Astrocyte (in vitro differentiated cells and primary cell): Measurements from ENCODE around the gene GSE1. TPM values are rescaled to one million over a fixed set of nuclear protein-coding genes. Genes with fewer than 3 reads are reported as not detected.

Experiments used
- DNase-seq: peaks from one replicate; pipeline ENCODE4 v3.0.0-alpha.2; 2010; ENCODE audit warnings: low read depth
- FAIRE-seq: peaks from 2 replicates; lab custom pipeline; 2011; peaks lifted over from hg19 to GRCh38; lab: Jason Lieb, UNC
- H2AFZ ChIP-seq: 2 replicates; pipeline ENCODE4 v1.6.0; 2012; ENCODE audit warnings: low read depth, low read length, inconsistent platforms
- H3K27ac ChIP-seq: 2 replicates; pipeline ENCODE4 v1.5.1; 2011; ENCODE audit warnings: low read depth, low read length, inconsistent platforms
- H3K27me3 ChIP-seq: 2 replicates; pipeline ENCODE4 v1.6.0; 2011; ENCODE audit warnings: low read length, inconsistent platforms; ENCODE audit not compliant: insufficient read depth
- H3K36me3 ChIP-seq: 2 replicates; pipeline ENCODE4 v1.5.1; 2011; ENCODE audit warnings: low read length, inconsistent platforms; ENCODE audit not compliant: insufficient read depth
- H3K4me1 ChIP-seq: 2 replicates; pipeline ENCODE4 v1.5.1; 2011; ENCODE audit warnings: low read length, inconsistent platforms; ENCODE audit not compliant: insufficient read depth
- H3K4me2 ChIP-seq: 2 replicates; pipeline ENCODE4 v1.6.0; 2012; ENCODE audit warnings: low read length, inconsistent platforms
- H3K4me3 ChIP-seq: 2 replicates; pipeline ENCODE4 v1.5.1; 2011; ENCODE audit warnings: low read depth, mild to moderate bottlenecking, low read length, inconsistent platforms; ENCODE audit not compliant: insufficient read depth
- H3K79me2 ChIP-seq: 2 replicates; pipeline ENCODE4 v1.6.0; 2012; ENCODE audit warnings: mild to moderate bottlenecking, low read length, inconsistent platforms; ENCODE audit not compliant: insufficient read depth
- H3K9ac ChIP-seq: 2 replicates; pipeline ENCODE4 v1.6.0; 2012; ENCODE audit warnings: mild to moderate bottlenecking, low read length, inconsistent platforms
- H3K9me3 ChIP-seq: 2 replicates; pipeline ENCODE4 v1.5.1; 2012; ENCODE audit warnings: low read depth, mild to moderate bottlenecking, low read length, inconsistent platforms; ENCODE audit not compliant: insufficient read depth
- H4K20me1 ChIP-seq: 2 replicates; pipeline ENCODE4 v1.6.0; 2012; ENCODE audit warnings: low read length, inconsistent platforms; ENCODE audit not compliant: insufficient read depth
- H3K27ac Mint-ChIP-seq: one replicate; pipeline ENCODE4 v1.8.0; 2021; ENCODE audit warnings: mild to moderate bottlenecking, mixed read lengths; ENCODE audit not compliant: unreplicated experiment
- H3K27me3 Mint-ChIP-seq: one replicate; pipeline ENCODE4 v1.8.0; 2021; ENCODE audit warnings: low read depth, mixed read lengths; ENCODE audit not compliant: unreplicated experiment
- H3K36me3 Mint-ChIP-seq: one replicate; pipeline ENCODE4 v1.8.0; 2021; ENCODE audit warnings: low read depth, mixed read lengths; ENCODE audit not compliant: unreplicated experiment
- H3K4me1 Mint-ChIP-seq: one replicate; pipeline ENCODE4 v1.8.0; 2021; ENCODE audit warnings: low read depth, mixed read lengths; ENCODE audit not compliant: unreplicated experiment
- H3K4me3 Mint-ChIP-seq: one replicate; pipeline ENCODE4 v1.8.0; 2021; ENCODE audit warnings: mild to moderate bottlenecking, moderate library complexity, mixed read lengths; ENCODE audit not compliant: unreplicated experiment
- H3K9me3 Mint-ChIP-seq: one replicate; pipeline ENCODE4 v1.8.0; 2021; ENCODE audit warnings: mild to moderate bottlenecking, mixed read lengths; ENCODE audit not compliant: unreplicated experiment
- CTCF ChIP-seq: IDR thresholded peaks from 2 replicates; pipeline ENCODE4 v1.5.1; 2011; ENCODE audit warnings: low read depth, mild to moderate bottlenecking, inconsistent platforms, low read length, moderate library complexity; ENCODE audit not compliant: insufficient read depth
- EZH2 ChIP-seq: IDR thresholded peaks from 2 replicates; pipeline ENCODE4 v1.6.1; 2012; ENCODE audit warnings: mild to moderate bottlenecking, low read length, inconsistent platforms; ENCODE audit not compliant: insufficient read depth
- total RNA-seq: library from RNA; stranded (reverse); gene quantifications from 2 replicates; pipeline ENCODE4 v1.2.1, GENCODE V29; 2021

Gene GSE1
- total RNA-seq, 1 donor from 2014 or later: 35.0 TPM

- no peaks in the 10 kb centered on the region for H3K79me2 ChIP-seq
- H3K9me3 ChIP-seq: no peaks in the 10 kb centered on the region
- H4K20me1 ChIP-seq: peaks cover 84% of the 10 kb centered on the region
- H3K4me2 ChIP-seq: no peak overlapping the region
- Mint-ChIP-seq H3K27me3 (no peaks in the 10 kb centered on the region), H3K9me3 (no peaks in the 10 kb centered on the region), H3K27ac (no peak overlapping the region), H3K4me1 (peaks cover 5% of the 10 kb centered on the region), H3K4me3 (no peak overlapping the region), H3K36me3 (peaks cover 3% of the 10 kb centered on the region)
- no peak overlapping the region for H3K4me3 ChIP-seq
- no peak overlapping the region for H3K27ac ChIP-seq
- H2AFZ ChIP-seq: no peak overlapping the region
- no peaks in the 10 kb centered on the region for H3K4me1 ChIP-seq
- no peak overlapping the region for H3K9ac ChIP-seq
- no peaks in the 10 kb centered on the region for H3K36me3 ChIP-seq
- no peak for DNase-seq
- FAIRE-seq: no peak
- H3K27me3 ChIP-seq: no peaks in the 10 kb centered on the region
- no peak for TF ChIP-seq CTCF
- no peak for TF ChIP-seq EZH2
Measured at GRCh38 chr16:85643631-85644030, 30.5 kb downstream of the GSE1 start.

GRCh38 chr16:85644093-85644712 lies 31.1 kb downstream of the GSE1 start:
- no peaks in the 10 kb centered on the region for H3K27me3 Mint-ChIP-seq
- Histone ChIP-seq H3K4me3 (no peak overlapping the region), H4K20me1 (peaks cover 84% of the 10 kb centered on the region), H3K36me3 (no peaks in the 10 kb centered on the region), H3K79me2 (no peaks in the 10 kb centered on the region), H3K4me2 (no peak overlapping the region), H3K9ac (no peak overlapping the region), H3K4me1 (no peaks in the 10 kb centered on the region), H3K27me3 (no peaks in the 10 kb centered on the region), H2AFZ (no peak overlapping the region), H3K9me3 (no peaks in the 10 kb centered on the region), H3K27ac (no peak overlapping the region)
- H3K4me3 Mint-ChIP-seq: no peak overlapping the region
- no peaks in the 10 kb centered on the region for H3K9me3 Mint-ChIP-seq
- FAIRE-seq (no peak), DNase-seq (no peak)
- H3K36me3 Mint-ChIP-seq: peaks cover 8% of the 10 kb centered on the region
- no peak for TF ChIP-seq EZH2
- no peak for TF ChIP-seq CTCF
- no peak overlapping the region for H3K27ac Mint-ChIP-seq
- H3K4me1 Mint-ChIP-seq: peaks cover 5% of the 10 kb centered on the region

GRCh38 chr16:85645021-85645589 lies 32.0 kb downstream of the GSE1 start:
- Mint-ChIP-seq H3K4me3 (no peak overlapping the region), H3K27ac (no peak overlapping the region), H3K27me3 (no peaks in the 10 kb centered on the region), H3K4me1 (peaks cover 5% of the 10 kb centered on the region), H3K9me3 (no peaks in the 10 kb centered on the region), H3K36me3 (peaks cover 9% of the 10 kb centered on the region)
- FAIRE-seq (no peak), DNase-seq (no peak)
- H3K27me3 ChIP-seq: no peaks in the 10 kb centered on the region
- H3K9ac ChIP-seq: no peak overlapping the region
- peaks cover 81% of the 10 kb centered on the region for H4K20me1 ChIP-seq
- no peak for TF ChIP-seq EZH2
- TF ChIP-seq CTCF: no peak
- H2AFZ ChIP-seq: no peak overlapping the region
- no peak overlapping the region for H3K4me2 ChIP-seq
- H3K36me3 ChIP-seq: no peaks in the 10 kb centered on the region
- no peaks in the 10 kb centered on the region for H3K79me2 ChIP-seq
- no peaks in the 10 kb centered on the region for H3K9me3 ChIP-seq
- H3K4me1 ChIP-seq: no peaks in the 10 kb centered on the region
- no peak overlapping the region for H3K4me3 ChIP-seq
- H3K27ac ChIP-seq: no peak overlapping the region
